ENCODE results near the gene SMYD3.

The SMYD3 gene

DNA sequence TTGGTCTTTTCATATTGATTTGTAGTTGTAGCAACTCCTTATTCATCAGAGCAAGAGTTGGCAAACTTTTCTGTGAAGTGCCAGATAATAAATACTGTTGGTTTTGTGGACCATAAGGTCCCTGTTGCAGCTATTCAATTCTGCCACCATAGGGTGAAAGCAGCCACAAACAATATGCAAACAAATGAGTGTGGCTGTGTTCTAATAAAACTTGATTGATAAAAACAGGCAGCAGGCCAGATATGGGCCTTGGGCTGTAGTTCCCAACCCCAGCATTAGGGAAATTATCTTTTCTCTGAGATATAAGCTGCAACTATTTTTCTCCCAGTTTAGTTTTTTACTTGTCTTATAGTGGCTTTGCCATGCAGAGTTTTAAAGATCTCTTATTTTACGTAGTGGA lies 469.2 kb downstream of the SMYD3 start:
- no peak overlapping the region for H3K4me2 ChIP-seq (ENCODE audit: insufficient read depth, low read length)

DNA sequence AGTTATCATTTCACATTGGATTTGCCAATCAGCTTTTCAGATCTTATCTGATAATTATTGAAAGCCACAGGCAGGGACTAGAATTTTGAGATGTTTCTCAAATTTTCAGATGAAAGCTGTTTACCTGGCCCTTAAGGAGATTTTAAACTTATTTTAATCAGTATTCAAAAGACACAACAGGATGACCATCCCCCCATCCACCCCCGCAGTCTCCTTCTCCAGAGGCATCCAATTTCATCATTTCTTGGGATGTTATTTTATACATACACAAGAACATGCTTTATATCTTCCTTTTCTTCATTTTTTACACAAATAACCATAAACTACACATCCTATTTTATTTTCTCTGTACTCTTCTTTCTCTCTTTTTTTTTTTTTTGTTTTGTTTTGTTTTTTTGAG lies 470.9 kb downstream of the SMYD3 start:
- no peak for ATAC-seq (ENCODE audit: insufficient read depth, low read depth)
- H3K36me3 ChIP-seq (ENCODE audit: insufficient read depth, low read length): no peaks in the 10 kb centered on the region
- no peaks in the 10 kb centered on the region for H4K20me1 ChIP-seq (ENCODE audit: insufficient read depth, low read length)
- no peak for DNase-seq
- H3K4me1 ChIP-seq (ENCODE audit: insufficient read depth, low read length): no peaks in the 10 kb centered on the region
- H3K9me3 ChIP-seq (ENCODE audit: insufficient read depth, low read length, severe bottlenecking): no peaks in the 10 kb centered on the region
- no peak overlapping the region for H3K27ac ChIP-seq (ENCODE audit: low read length)
- H3K4me2 ChIP-seq (ENCODE audit: insufficient read depth, low read length): no peak overlapping the region
- H3K9ac ChIP-seq (ENCODE audit: low read depth, low read length): no peak overlapping the region
- no peak for TF ChIP-seq EZH2 (IDR thresholded peaks at IDR 0.05; ENCODE audit: borderline replicate concordance, low read depth, low read length, severe bottlenecking)
- TF ChIP-seq, protein P1, sequence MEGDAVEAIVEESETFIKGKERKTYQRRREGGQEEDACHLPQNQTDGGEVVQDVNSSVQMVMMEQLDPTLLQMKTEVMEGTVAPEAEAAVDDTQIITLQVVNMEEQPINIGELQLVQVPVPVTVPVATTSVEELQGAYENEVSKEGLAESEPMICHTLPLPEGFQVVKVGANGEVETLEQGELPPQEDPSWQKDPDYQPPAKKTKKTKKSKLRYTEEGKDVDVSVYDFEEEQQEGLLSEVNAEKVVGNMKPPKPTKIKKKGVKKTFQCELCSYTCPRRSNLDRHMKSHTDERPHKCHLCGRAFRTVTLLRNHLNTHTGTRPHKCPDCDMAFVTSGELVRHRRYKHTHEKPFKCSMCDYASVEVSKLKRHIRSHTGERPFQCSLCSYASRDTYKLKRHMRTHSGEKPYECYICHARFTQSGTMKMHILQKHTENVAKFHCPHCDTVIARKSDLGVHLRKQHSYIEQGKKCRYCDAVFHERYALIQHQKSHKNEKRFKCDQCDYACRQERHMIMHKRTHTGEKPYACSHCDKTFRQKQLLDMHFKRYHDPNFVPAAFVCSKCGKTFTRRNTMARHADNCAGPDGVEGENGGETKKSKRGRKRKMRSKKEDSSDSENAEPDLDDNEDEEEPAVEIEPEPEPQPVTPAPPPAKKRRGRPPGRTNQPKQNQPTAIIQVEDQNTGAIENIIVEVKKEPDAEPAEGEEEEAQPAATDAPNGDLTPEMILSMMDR (IDR thresholded peaks at IDR 0.05; ENCODE audit: borderline replicate concordance, extremely low read depth, low read length, poor library complexity, severe bottlenecking): no peak
- no peaks in the 10 kb centered on the region for H3K79me2 ChIP-seq (ENCODE audit: insufficient read depth, low read length)
- no peaks in the 10 kb centered on the region for H3K27me3 ChIP-seq (ENCODE audit: insufficient read depth, low read length, poor library complexity)
- no peak overlapping the region for H3K4me3 ChIP-seq (ENCODE audit: low read depth in 1 of 2, low read length in 2 of 2)
- no peak overlapping the region for H2AFZ ChIP-seq (ENCODE audit: low read depth, low read length)

More for the DNA sequence above, 469.2 kb downstream of the SMYD3 start:
- Histone ChIP-seq H3K79me2 (ENCODE audit: insufficient read depth, low read length) (no peaks in the 10 kb centered on the region), H3K9ac (ENCODE audit: low read depth, low read length) (no peak overlapping the region), H2AFZ (ENCODE audit: low read depth, low read length) (no peak overlapping the region), H4K20me1 (ENCODE audit: insufficient read depth, low read length) (no peaks in the 10 kb centered on the region), H3K4me1 (ENCODE audit: insufficient read depth, low read length) (no peaks in the 10 kb centered on the region), H3K27me3 (ENCODE audit: insufficient read depth, low read length, poor library complexity) (no peaks in the 10 kb centered on the region), H3K9me3 (ENCODE audit: insufficient read depth, low read length, severe bottlenecking) (no peaks in the 10 kb centered on the region), H3K4me3 (ENCODE audit: low read depth in 1 of 2, low read length in 2 of 2) (no peak overlapping the region), H3K27ac (ENCODE audit: low read length) (no peak overlapping the region), H3K36me3 (ENCODE audit: insufficient read depth, low read length) (no peaks in the 10 kb centered on the region)
- ATAC-seq (ENCODE audit: insufficient read depth, low read depth) (no peak), DNase-seq (no peak)
- TF ChIP-seq EZH2 (IDR thresholded peaks at IDR 0.05; ENCODE audit: borderline replicate concordance, low read depth, low read length, severe bottlenecking): no peak

DNA sequence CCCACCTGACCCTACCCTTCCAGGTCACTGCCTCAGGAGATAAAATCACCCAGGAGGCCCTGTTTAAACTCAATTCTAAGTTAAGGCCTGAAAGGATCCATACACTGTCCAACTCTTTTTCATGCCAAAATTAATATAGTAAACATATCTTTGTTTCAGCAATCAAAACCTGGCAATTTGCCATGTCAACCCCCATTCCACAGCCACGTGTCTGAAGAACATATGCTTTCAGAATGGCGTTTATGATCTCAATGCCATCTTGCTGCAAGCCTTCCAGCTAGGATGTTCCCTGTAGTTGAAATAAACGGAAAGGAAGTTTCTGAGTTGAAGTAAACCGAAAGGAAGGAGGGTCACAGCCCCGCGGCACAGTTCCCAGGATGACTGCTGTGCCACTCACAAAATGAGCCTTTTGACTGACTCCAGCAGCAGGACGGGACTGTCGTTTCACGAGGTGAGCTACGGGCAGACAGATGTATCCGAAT lies 472.0 kb downstream of the SMYD3 start:
- Histone ChIP-seq H3K9ac (ENCODE audit: low read depth, low read length) (no peak overlapping the region), H3K27me3 (ENCODE audit: insufficient read depth, low read length, poor library complexity) (no peaks in the 10 kb centered on the region), H3K36me3 (ENCODE audit: insufficient read depth, low read length) (no peaks in the 10 kb centered on the region), H3K4me2 (ENCODE audit: insufficient read depth, low read length) (no peak overlapping the region), H3K27ac (ENCODE audit: low read length) (no peak overlapping the region), H2AFZ (ENCODE audit: low read depth, low read length) (no peak overlapping the region), H3K4me1 (ENCODE audit: insufficient read depth, low read length) (no peaks in the 10 kb centered on the region), H4K20me1 (ENCODE audit: insufficient read depth, low read length) (no peaks in the 10 kb centered on the region), H3K4me3 (ENCODE audit: low read depth in 1 of 2, low read length in 2 of 2) (no peak overlapping the region), H3K9me3 (ENCODE audit: insufficient read depth, low read length, severe bottlenecking) (no peaks in the 10 kb centered on the region), H3K79me2 (ENCODE audit: insufficient read depth, low read length) (no peaks in the 10 kb centered on the region)
- ATAC-seq (ENCODE audit: insufficient read depth, low read depth): no peak
- no peak for TF ChIP-seq EZH2 (IDR thresholded peaks at IDR 0.05; ENCODE audit: borderline replicate concordance, low read depth, low read length, severe bottlenecking)
- TF ChIP-seq, protein P1 (IDR thresholded peaks at IDR 0.05; ENCODE audit: borderline replicate concordance, extremely low read depth, low read length, poor library complexity, severe bottlenecking): no peak
- no peak for DNase-seq

DNA sequence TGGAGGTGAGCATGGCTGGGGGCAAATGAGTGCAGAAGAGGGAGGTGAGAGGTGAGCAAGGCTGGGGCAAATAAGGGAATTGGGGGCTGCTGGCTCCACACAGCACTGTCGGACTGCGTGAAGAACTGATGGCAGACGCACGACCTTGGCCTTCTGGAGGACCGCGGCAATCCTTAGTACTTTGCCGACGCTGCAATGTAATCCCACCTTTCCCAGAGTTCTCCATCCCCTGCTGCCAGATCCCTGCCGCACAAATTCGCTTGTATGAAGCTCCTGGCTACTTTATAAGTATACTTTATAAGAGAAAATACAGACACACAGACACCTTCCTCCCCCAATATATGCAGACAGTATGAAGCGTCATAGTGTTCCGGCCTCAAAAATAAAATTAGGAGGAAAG lies 472.4 kb downstream of the SMYD3 start:
- Histone ChIP-seq H3K36me3 (ENCODE audit: insufficient read depth, low read length) (no peaks in the 10 kb centered on the region), H2AFZ (ENCODE audit: low read depth, low read length) (no peak overlapping the region), H3K79me2 (ENCODE audit: insufficient read depth, low read length) (no peaks in the 10 kb centered on the region), H3K4me3 (ENCODE audit: low read depth in 1 of 2, low read length in 2 of 2) (no peak overlapping the region), H4K20me1 (ENCODE audit: insufficient read depth, low read length) (no peaks in the 10 kb centered on the region), H3K4me2 (ENCODE audit: insufficient read depth, low read length) (no peak overlapping the region), H3K4me1 (ENCODE audit: insufficient read depth, low read length) (no peaks in the 10 kb centered on the region), H3K27ac (ENCODE audit: low read length) (no peak overlapping the region), H3K27me3 (ENCODE audit: insufficient read depth, low read length, poor library complexity) (no peaks in the 10 kb centered on the region), H3K9me3 (ENCODE audit: insufficient read depth, low read length, severe bottlenecking) (no peaks in the 10 kb centered on the region), H3K9ac (ENCODE audit: low read depth, low read length) (no peak overlapping the region)
- DNase-seq (no peak), ATAC-seq (ENCODE audit: insufficient read depth, low read depth) (no peak)
- TF ChIP-seq, protein P1 (IDR thresholded peaks at IDR 0.05; ENCODE audit: borderline replicate concordance, extremely low read depth, low read length, poor library complexity, severe bottlenecking): no peak
- no peak for TF ChIP-seq EZH2 (IDR thresholded peaks at IDR 0.05; ENCODE audit: borderline replicate concordance, low read depth, low read length, severe bottlenecking)

Data from DND-41 (cell line).